Subcutaneous adipose tissue (tissue), 4 donors: ENCODE measurements around the gene RTL5. TPM values are rescaled to one million over a fixed set of nuclear protein-coding genes. Genes with fewer than 3 reads are reported as not detected.

Source experiments
- total RNA-seq, 4 donors: library from RNA; depleted of rRNA; stranded (reverse); fragments of >200 nt; gene quantifications; one replicate each; pipeline ENCODE4 v1.1.0, GENCODE V29; 2016
- TF ChIP-seq, protein P1 (sequence below): fragments of 450-650 bp; IDR thresholded peaks from one replicate; pipeline ENCODE4 v1.5.1; 2016; ENCODE audit warnings: low read depth, mild to moderate bottlenecking, control low read depth, antibody characterized with exemption, moderate library complexity

RTL5 gene
- total RNA-seq, 4 donors from 2014 or later = 4.1 to 7.5 (median 6.1) TPM

DNA sequence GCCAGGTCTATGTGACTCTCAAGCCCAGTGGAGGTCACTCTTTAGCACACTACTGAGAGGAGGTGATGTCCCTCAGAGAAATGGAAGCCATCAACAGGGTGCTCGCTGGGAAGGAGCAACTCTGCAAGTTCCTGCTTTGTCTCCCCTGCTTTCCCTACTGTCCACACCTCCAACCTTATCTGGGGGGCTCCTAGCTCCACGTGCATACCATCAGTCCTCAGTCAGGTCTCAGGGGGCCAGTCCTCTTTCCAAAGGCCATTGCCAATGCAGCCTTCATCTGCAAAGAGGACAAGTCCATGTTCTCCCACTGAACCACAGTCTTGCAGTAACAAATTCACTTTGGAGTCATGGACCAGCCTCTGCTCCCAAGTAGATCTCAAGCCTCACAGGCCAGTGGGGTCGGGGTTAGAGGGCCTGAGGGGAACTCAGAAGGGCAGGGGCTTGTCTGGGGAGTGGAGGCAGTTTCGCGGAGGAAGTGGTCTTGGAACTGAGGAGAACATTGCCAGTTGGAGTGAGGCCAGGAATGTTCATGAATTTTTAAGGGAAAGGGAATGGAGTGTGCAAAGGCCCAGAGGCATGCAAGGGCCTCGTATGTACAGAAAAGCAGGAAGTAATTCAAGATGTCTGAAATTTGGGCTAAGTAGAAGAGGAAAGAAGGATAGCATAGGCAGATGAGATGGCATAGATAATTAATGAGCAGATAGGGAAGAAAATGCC is 8.9 kb downstream of the RTL5 start:
- TF ChIP-seq, protein P1, sequence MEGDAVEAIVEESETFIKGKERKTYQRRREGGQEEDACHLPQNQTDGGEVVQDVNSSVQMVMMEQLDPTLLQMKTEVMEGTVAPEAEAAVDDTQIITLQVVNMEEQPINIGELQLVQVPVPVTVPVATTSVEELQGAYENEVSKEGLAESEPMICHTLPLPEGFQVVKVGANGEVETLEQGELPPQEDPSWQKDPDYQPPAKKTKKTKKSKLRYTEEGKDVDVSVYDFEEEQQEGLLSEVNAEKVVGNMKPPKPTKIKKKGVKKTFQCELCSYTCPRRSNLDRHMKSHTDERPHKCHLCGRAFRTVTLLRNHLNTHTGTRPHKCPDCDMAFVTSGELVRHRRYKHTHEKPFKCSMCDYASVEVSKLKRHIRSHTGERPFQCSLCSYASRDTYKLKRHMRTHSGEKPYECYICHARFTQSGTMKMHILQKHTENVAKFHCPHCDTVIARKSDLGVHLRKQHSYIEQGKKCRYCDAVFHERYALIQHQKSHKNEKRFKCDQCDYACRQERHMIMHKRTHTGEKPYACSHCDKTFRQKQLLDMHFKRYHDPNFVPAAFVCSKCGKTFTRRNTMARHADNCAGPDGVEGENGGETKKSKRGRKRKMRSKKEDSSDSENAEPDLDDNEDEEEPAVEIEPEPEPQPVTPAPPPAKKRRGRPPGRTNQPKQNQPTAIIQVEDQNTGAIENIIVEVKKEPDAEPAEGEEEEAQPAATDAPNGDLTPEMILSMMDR = no peak

DNA sequence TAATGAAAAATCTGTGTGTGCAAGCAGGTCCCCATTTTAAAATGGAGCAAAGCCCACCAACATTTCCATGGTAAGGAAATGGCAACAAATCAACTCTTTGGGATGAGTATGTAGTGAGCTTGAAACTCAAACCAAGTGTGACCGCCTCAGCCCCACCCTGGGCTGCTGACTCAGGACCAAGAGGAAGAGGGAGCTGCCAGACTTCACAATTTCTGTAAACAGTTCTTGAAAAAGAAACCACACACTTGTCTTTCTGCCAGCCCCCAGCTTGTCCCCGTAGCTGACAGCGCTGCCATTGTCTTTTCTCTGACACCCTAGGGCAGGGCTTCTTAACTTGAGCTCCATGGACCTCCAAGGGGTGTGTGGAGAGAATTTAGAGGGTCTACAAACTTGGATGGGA is 10.3 kb downstream of the RTL5 start:
- TF ChIP-seq, protein P1 = no peak

DNA sequence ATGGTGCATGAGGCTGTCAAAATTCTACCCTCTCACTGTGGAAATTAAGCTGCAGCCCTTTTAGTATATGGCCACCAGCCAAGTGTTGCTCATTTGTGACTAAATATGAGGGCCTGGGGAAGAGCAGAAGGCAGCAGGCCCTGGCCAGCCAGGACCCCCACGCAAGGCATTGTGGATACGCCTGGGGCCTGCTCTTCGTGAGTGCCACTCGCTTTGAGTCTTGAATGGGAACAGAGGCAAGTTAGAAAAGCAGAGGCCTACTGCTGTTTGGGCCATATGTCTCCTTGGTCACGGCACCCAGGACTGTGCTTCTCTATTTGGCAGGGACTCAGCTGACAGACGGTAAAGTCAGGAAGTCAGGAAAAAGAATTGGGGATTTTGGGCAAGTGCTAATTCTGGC is 10.9 kb downstream of the RTL5 start:
- TF ChIP-seq, protein P1 = no peak

DNA sequence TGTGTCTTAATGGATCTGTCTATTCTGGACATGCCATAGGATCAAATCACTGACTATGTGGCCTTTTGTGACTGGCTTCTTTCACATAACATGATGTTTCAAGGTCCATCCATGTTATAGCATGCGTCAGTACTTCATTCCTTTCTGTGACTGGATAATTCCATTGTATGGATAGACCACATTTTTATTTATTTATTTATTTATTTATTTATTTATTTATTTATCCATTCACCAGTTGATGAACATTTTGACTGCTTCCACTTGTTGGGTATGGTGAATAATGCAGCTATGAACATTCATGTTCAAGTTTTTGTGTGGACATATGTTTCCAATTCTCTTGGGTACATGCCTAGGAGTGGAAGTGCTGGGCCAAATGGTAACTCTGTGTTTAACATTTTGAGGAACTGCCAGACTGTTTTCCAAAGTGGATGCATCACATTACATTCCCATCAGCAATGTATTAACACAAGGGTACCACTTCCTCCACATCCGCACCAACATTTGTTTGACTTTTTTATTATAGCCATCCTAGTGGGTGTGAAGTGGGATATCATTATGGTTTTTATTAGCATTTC is 14.0 kb downstream of the RTL5 start:
- TF ChIP-seq, protein P1 = no peak

DNA sequence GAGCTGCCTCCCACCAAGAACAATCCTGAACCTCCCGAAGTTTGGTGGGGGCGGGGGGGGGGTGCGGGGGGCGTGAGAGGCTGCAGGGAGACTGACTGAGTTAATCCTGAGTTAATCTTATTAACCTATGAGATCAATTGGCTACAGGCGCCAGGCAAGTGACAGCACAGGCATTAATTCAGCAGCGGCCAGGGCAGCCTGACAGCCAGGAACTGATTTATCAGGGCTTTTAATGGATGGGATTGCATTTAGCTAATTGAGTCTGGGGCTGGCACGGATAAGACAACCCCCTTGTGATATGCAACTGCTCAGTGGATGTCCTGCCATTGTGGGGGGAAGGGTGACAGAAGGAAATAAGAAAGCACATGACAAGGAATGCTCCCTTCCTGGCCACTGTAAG is 16.3 kb downstream of the RTL5 start:
- TF ChIP-seq, protein P1 = no peak

DNA sequence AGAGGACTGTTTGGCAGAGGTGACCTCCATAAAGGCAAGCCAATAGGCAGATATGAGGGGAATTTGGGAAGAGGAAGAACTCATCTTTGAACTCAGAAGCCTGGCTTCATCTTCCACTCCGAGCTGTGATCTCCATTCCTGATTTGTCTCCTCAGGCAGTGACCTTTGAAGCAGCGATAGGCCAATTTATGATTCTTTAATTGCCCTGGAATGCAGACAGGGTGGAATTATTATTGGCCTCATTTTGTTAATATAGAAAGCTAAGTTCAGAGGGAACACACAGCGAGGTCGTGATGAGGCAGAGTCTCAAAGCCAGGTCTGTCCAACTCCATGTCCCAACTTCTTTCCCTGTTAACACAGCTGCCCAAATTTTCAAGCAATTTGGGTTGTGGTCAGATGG is 16.9 kb downstream of the RTL5 start:
- TF ChIP-seq, protein P1 = no peak

DNA sequence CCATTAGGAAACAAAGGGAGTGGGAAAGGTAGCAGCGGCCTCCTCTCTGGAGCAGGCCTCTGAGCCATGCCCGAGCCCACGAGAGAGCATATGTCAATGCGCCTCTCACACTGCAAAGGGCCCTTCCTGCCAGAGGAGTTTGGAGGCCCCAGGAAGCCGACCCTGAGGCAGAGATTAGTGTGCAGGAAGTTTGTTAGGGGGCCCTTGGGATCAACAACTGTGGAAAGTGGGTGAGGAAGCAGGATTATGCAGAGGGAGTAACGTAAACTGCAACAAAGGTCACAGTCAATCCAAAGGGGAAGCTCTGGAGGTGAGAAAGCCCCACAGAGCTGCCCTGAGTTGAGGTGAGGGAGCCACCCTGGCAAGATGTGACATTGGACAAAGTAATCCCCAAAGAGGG is 17.4 kb downstream of the RTL5 start:
- TF ChIP-seq, protein P1 = no peak
